Smooth muscle cell (in vitro differentiated cells): ENCODE data around the gene FEM1B. TPM values are rescaled to one million over a fixed set of nuclear protein-coding genes. Genes with fewer than 3 reads are reported as not detected.
A peak's percentile ranks its signal among the peaks of the same experiment; 100 is the strongest.

Experiments
- DNase-seq: peaks from one replicate; lab custom pipeline; 2025; ENCODE audit not compliant: unreplicated experiment; lab: John Stamatoyannopoulos, UW
- H2AFZ ChIP-seq: fragments of 200-600 bp; sonication (generic); 2 replicates; pipeline ENCODE4 v1.6.0; 2016; ENCODE audit warnings: antibody characterized with exemption, low read depth, mild to moderate bottlenecking
- H3F3A ChIP-seq: fragments of 200-600 bp; sonication (generic); 2 replicates; pipeline ENCODE4 v1.6.0; 2017; ENCODE audit warnings: antibody characterized with exemption, low read depth
- H3K27ac ChIP-seq: fragments of 200-600 bp; sonication (generic); 2 replicates; pipeline ENCODE4 v1.5.1; 2016; ENCODE audit warnings: low read depth, mild to moderate bottlenecking
- H3K27me3 ChIP-seq: fragments of 200-600 bp; sonication (generic); 2 replicates; pipeline ENCODE4 v1.6.1; 2016; ENCODE audit warnings: low read depth, mild to moderate bottlenecking
- H3K36me3 ChIP-seq: fragments of 200-600 bp; sonication (generic); 2 replicates; pipeline ENCODE4 v1.5.1; 2016; ENCODE audit warnings: low read depth
- H3K4me1 ChIP-seq: fragments of 200-600 bp; sonication (generic); 2 replicates; pipeline ENCODE4 v1.5.1; 2016; ENCODE audit warnings: low read depth
- H3K4me2 ChIP-seq: fragments of 200-600 bp; sonication (generic); 2 replicates; pipeline ENCODE4 v1.6.0; 2016; ENCODE audit warnings: mild to moderate bottlenecking
- H3K4me3 ChIP-seq: fragments of 200-600 bp; sonication (generic); 2 replicates; pipeline ENCODE4 v1.5.1; 2016; ENCODE audit warnings: mild to moderate bottlenecking
- H3K79me2 ChIP-seq: fragments of 200-600 bp; sonication (generic); 2 replicates; pipeline ENCODE4 v1.6.0; 2016; ENCODE audit warnings: low read depth, mild to moderate bottlenecking
- H3K9ac ChIP-seq: fragments of 200-600 bp; sonication (generic); 2 replicates; pipeline ENCODE4 v1.6.0; 2016; ENCODE audit warnings: low read depth
- H3K9me3 ChIP-seq: fragments of 200-600 bp; sonication (generic); replicated peaks from 2 replicates; pipeline ENCODE4 v1.5.1; 2016; ENCODE audit warnings: low read depth
- H4K20me1 ChIP-seq: fragments of 200-600 bp; sonication (generic); 2 replicates; pipeline ENCODE4 v1.6.0; 2016; ENCODE audit warnings: low read depth
- CTCF ChIP-seq: fragments of 200-600 bp; sonication (generic); IDR thresholded peaks from 2 replicates; pipeline ENCODE4 v1.5.1; 2017; ENCODE audit warnings: borderline replicate concordance, mild to moderate bottlenecking, antibody characterized with exemption; ENCODE audit not compliant: insufficient read depth, poor library complexity, severe bottlenecking
- WGBS: methylation state at CpG from one replicate; pipeline ENCODE4 v1.1.7; 2016; ENCODE audit warnings: low lambda C conversion rate; 5-methylcytosine and 5-hydroxymethylcytosine counted together
- polyA plus RNA-seq: library from polyadenylated mRNA; unstranded; fragments of >200 nt; fragmentation: Nextera tagmentation; extraction: Ambion mirVana; gene quantifications from 2 replicates; pipeline ENCODE4 v1.2.1, GENCODE V29; 2016
- total RNA-seq: library from RNA; depleted of rRNA; stranded (reverse); fragments of >200 nt; gene quantifications from 2 replicates; pipeline ENCODE4 v1.2.3, GENCODE V29; 2014

The FEM1B gene
- total and polyA plus RNA-seq, 2 experiments from 2014 or later: 13.0 to 41.4 TPM

- no peaks in the 10 kb centered on the region for H3K27me3 ChIP-seq
- H3K4me1 ChIP-seq: peaks cover 43% of the 10 kb centered on the region
- H4K20me1 ChIP-seq: peaks cover 68% of the 10 kb centered on the region
- no peak for TF ChIP-seq CTCF
- peak overlapping the region; percentile 82 for H3K27ac ChIP-seq
- no peaks in the 10 kb centered on the region for H3K9me3 ChIP-seq
- H3K4me2 ChIP-seq: peak overlapping the region; percentile 98
- peaks cover 10% of the 10 kb centered on the region for H3F3A ChIP-seq
- H3K36me3 ChIP-seq: no peaks in the 10 kb centered on the region
- no peak for DNase-seq
- peak overlapping the region; percentile 82 for H3K4me3 ChIP-seq
- H2AFZ ChIP-seq: no peak overlapping the region
- peak overlapping the region; percentile 92 for H3K9ac ChIP-seq
- 45% methylated on average over 11 of the region's 11 CpGs for WGBS
- H3K79me2 ChIP-seq: peaks cover 70% of the 10 kb centered on the region
Observed at GRCh38 chr15:68279779-68280753, 2.5 kb downstream of the FEM1B start.

- TF ChIP-seq CTCF: no peak
- Histone ChIP-seq H3K79me2 (peaks cover 79% of the 10 kb centered on the region), H4K20me1 (peaks cover 77% of the 10 kb centered on the region), H3K27me3 (no peaks in the 10 kb centered on the region), H3K9ac (no peak overlapping the region), H3K4me2 (peak overlapping the region; percentile 98), H3K9me3 (no peaks in the 10 kb centered on the region), H3K27ac (peak overlapping the region; percentile 82), H2AFZ (no peak overlapping the region), H3K4me1 (peaks cover 43% of the 10 kb centered on the region), H3K4me3 (peak overlapping the region; percentile 82), H3K36me3 (no peaks in the 10 kb centered on the region), H3F3A (peaks cover 10% of the 10 kb centered on the region)
- DNase-seq: no peak
- WGBS: 17% methylated on average over 1 of the region's 1 CpG
Observed at GRCh38 chr15:68281008-68281407, 3.5 kb downstream of the FEM1B start.

- Histone ChIP-seq H2AFZ (no peak overlapping the region), H3K4me1 (peaks cover 36% of the 10 kb centered on the region), H3K79me2 (peaks cover 100% of the 10 kb centered on the region), H3F3A (no peaks in the 10 kb centered on the region), H4K20me1 (peaks cover 100% of the 10 kb centered on the region), H3K9ac (no peak overlapping the region), H3K27me3 (no peaks in the 10 kb centered on the region), H3K9me3 (no peaks in the 10 kb centered on the region), H3K27ac (peak overlapping the region; percentile 82), H3K4me2 (no peak overlapping the region), H3K4me3 (no peak overlapping the region), H3K36me3 (no peaks in the 10 kb centered on the region)
- WGBS: 99% methylated on average over 2 of the region's 2 CpGs
- no peak for TF ChIP-seq CTCF
- no peak for DNase-seq
Observed at GRCh38 chr15:68283401-68283800, 5.9 kb downstream of the FEM1B start.
